BLaER1 treated with 17β-estradiol and CSF1 and Interleukin-3, amounts not matched to agents 10 nM and 100 nM (cell line): ENCODE measurements around the gene OTOP3.

ENCODE experiments used
- H3K27ac ChIP-seq, 11 experiments: shearing (Covaris generic); formaldehyde crosslinking; 2 replicates each; pipeline ENCODE4 v1.8.1; 2022
- H3K27me3 ChIP-seq, 11 experiments: shearing (Covaris generic); formaldehyde crosslinking; 2 replicates each; pipeline ENCODE4 v1.8.1; 2022
- H3K36me3 ChIP-seq, 11 experiments: shearing (Covaris generic); formaldehyde crosslinking; 2 replicates each; pipeline ENCODE4 v1.8.1; 2022
- H3K4me1 ChIP-seq, 10 experiments: shearing (Covaris generic); formaldehyde crosslinking; 2 replicates each; pipeline ENCODE4 v1.8.1; 2022
- H3K4me2 ChIP-seq, 11 experiments: shearing (Covaris generic); formaldehyde crosslinking; 2 replicates each; pipeline ENCODE4 v1.8.1; 2022
- H3K4me3 ChIP-seq, 10 experiments: shearing (Covaris generic); formaldehyde crosslinking; 2 replicates each; pipeline ENCODE4 v1.8.1; 2022
- H3K9ac ChIP-seq, 11 experiments: shearing (Covaris generic); formaldehyde crosslinking; 2 replicates each; pipeline ENCODE4 v1.8.1; 2022
- H3K9me3 ChIP-seq, 11 experiments: shearing (Covaris generic); formaldehyde crosslinking; replicated peaks in 1 of 11; 2 replicates each; pipeline ENCODE4 v1.8.1; 2022
- H4K20me1 ChIP-seq, 11 experiments: shearing (Covaris generic); formaldehyde crosslinking; 2 replicates each; pipeline ENCODE4 v1.8.1; 2022
- Cebpa-rat ChIP-seq, 11 experiments: shearing (Covaris generic); IDR thresholded peaks; 2 replicates each; pipeline ENCODE4 v1.8.1; 2022

The OTOP3 gene

GRCh38 chr17:74971842-74972106 lies 36.1 kb downstream of the OTOP3 start:
- Histone ChIP-seq H3K4me2 (peak overlapping the region; percentile 93 to 100 (median 98)), H3K9ac (peak overlapping the region in 4 of 11 experiments; percentile 37 to 72 (median 56); a peak in 7 of 22 replicates), H3K27ac (no peak overlapping the region), H3K4me3 (peak overlapping the region in 7 of 10 experiments; percentile 23 to 74 (median 60); a peak in 9 of 20 replicates), H4K20me1 (peaks cover 0 to 24% (median 5%) of the 10 kb centered on the region in 11 experiments; a peak in 9 of 22 replicates), H3K36me3 (no peaks in the 10 kb centered on the region), H3K4me1 (peaks cover 3 to 18% (median 15%) of the 10 kb centered on the region in 10 experiments; a peak in 18 of 20 replicates), H3K27me3 (peaks cover 32 to 47% (median 40%) of the 10 kb centered on the region in 11 experiments), H3K9me3 (no peaks in the 10 kb centered on the region)
- TF ChIP-seq Cebpa-rat (IDR thresholded peaks at IDR 0.05) = no peak

GRCh38 chr17:74972107-74972972 lies 36.6 kb downstream of the OTOP3 start, which contains the start of gene HID1:
HID1 (minus strand) TSS chr17:74972759; CDS start chr17:74972656, 103 bp downstream.
- Histone ChIP-seq H3K36me3 (no peaks in the 10 kb centered on the region), H3K9me3 (no peaks in the 10 kb centered on the region), H3K9ac (peak within 1 kb of the TSS; percentile 22 to 75 (median 62); a peak in 18 of 22 replicates), H3K27me3 (peaks cover 32 to 47% (median 40%) of the 10 kb centered on the region in 11 experiments), H3K4me1 (peaks cover 3 to 18% (median 15%) of the 10 kb centered on the region in 10 experiments; a peak in 18 of 20 replicates), H3K4me2 (peak within 1 kb of the TSS; percentile 93 to 100 (median 98)), H3K4me3 (peak within 1 kb of the TSS; percentile 56 to 74 (median 61)), H3K27ac (no peak within 1 kb of the TSS), H4K20me1 (peaks cover 0 to 24% (median 5%) of the 10 kb centered on the region in 11 experiments; a peak in 9 of 22 replicates)
- TF ChIP-seq Cebpa-rat (IDR thresholded peaks at IDR 0.05) = no peak

- peaks cover 0 to 24% (median 5%) of the 10 kb centered on the region in 11 experiments; a peak in 9 of 22 replicates for H4K20me1 ChIP-seq
- H3K4me2 ChIP-seq = peak overlapping the region; percentile 93 to 100 (median 98)
- peak overlapping the region; percentile 56 to 74 (median 61); a peak in 19 of 20 replicates for H3K4me3 ChIP-seq
- H3K4me1 ChIP-seq = peaks cover 3 to 18% (median 15%) of the 10 kb centered on the region in 10 experiments; a peak in 18 of 20 replicates
- H3K27me3 ChIP-seq = peaks cover 32 to 47% (median 40%) of the 10 kb centered on the region in 11 experiments
- H3K9me3 ChIP-seq = no peaks in the 10 kb centered on the region
- no peaks in the 10 kb centered on the region for H3K36me3 ChIP-seq
- H3K27ac ChIP-seq = no peak overlapping the region
- 0 out of 22 replicates have a peak overlapping the region, but pooled peaks of 1 of the 11 experiments have one; percentile 72 for H3K9ac ChIP-seq
- TF ChIP-seq Cebpa-rat (IDR thresholded peaks at IDR 0.05) = no peak
These were observed 37.3 kb downstream of the OTOP3 start for GRCh38 chr17:74972973-74973328.

GRCh38 chr17:74975943-74976342 lies 40.2 kb downstream of the OTOP3 start:
- Histone ChIP-seq H3K4me2 (no peak overlapping the region), H3K27me3 (peaks cover 32 to 40% (median 36%) of the 10 kb centered on the region in 11 experiments), H4K20me1 (peaks cover 0 to 20% (median 5%) of the 10 kb centered on the region in 11 experiments; a peak in 9 of 22 replicates), H3K27ac (no peak overlapping the region), H3K4me1 (peaks cover 6 to 18% (median 15%) of the 10 kb centered on the region in 10 experiments; a peak in 18 of 20 replicates), H3K36me3 (no peaks in the 10 kb centered on the region), H3K9ac (no peak overlapping the region), H3K4me3 (no peak overlapping the region), H3K9me3 (no peaks in the 10 kb centered on the region)
- TF ChIP-seq Cebpa-rat (IDR thresholded peaks at IDR 0.05) = no peak

- peaks cover 10 to 22% (median 20%) of the 10 kb centered on the region in 10 experiments for H3K4me1 ChIP-seq
These were observed 42.1 kb downstream of the OTOP3 start for GRCh38 chr17:74977802-74978201.

GRCh38 chr17:74978240-74978639 lies 42.5 kb downstream of the OTOP3 start:
- Histone ChIP-seq H3K27ac (no peak overlapping the region), H3K36me3 (no peaks in the 10 kb centered on the region)
- no peak for TF ChIP-seq Cebpa-rat (IDR thresholded peaks at IDR 0.05)

More at GRCh38 chr17:74977802-74978201, 42.1 kb downstream of the OTOP3 start:
- no peak for TF ChIP-seq Cebpa-rat (IDR thresholded peaks at IDR 0.05)
- Histone ChIP-seq H3K9me3 (no peaks in the 10 kb centered on the region), H4K20me1 (peaks cover 0 to 13% (median 4%) of the 10 kb centered on the region in 11 experiments; a peak in 5 of 22 replicates), H3K27ac (no peak overlapping the region), H3K9ac (no peak overlapping the region), H3K36me3 (no peaks in the 10 kb centered on the region), H3K4me3 (no peak overlapping the region), H3K4me2 (no peak overlapping the region), H3K27me3 (peaks cover 28 to 40% (median 36%) of the 10 kb centered on the region in 11 experiments)

GRCh38 chr17:74979408-74980146 lies 43.9 kb downstream of the OTOP3 start:
- no peak overlapping the region for H3K9ac ChIP-seq
- H3K27ac ChIP-seq = no peak overlapping the region
- no peak overlapping the region for H3K4me3 ChIP-seq
- H4K20me1 ChIP-seq = 0 out of 22 replicates have a peak, but pooled peaks cover 0 to 5% (median 0%) of the 10 kb centered on the region in 11 experiments
- no peak overlapping the region for H3K4me2 ChIP-seq
- no peaks in the 10 kb centered on the region for H3K36me3 ChIP-seq
- peaks cover 10 to 17% (median 16%) of the 10 kb centered on the region in 10 experiments for H3K4me1 ChIP-seq
- no peaks in the 10 kb centered on the region for H3K9me3 ChIP-seq
- H3K27me3 ChIP-seq = peaks cover 12 to 36% (median 27%) of the 10 kb centered on the region in 11 experiments
- no peak for TF ChIP-seq Cebpa-rat (IDR thresholded peaks at IDR 0.05)

More at GRCh38 chr17:74978240-74978639, 42.5 kb downstream of the OTOP3 start:
- Histone ChIP-seq H3K4me2 (0 out of 22 replicates have a peak overlapping the region, but pooled peaks of 1 of the 11 experiments have one; percentile 5), H3K4me1 (peaks cover 10 to 18% (median 16%) of the 10 kb centered on the region in 10 experiments), H3K4me3 (no peak overlapping the region), H3K27me3 (peaks cover 24 to 40% (median 35%) of the 10 kb centered on the region in 11 experiments), H4K20me1 (peaks cover 0 to 8% (median under 1%) of the 10 kb centered on the region in 11 experiments; a peak in 4 of 22 replicates), H3K9ac (no peak overlapping the region), H3K9me3 (no peaks in the 10 kb centered on the region)

- peak overlapping the region; percentile 30 to 77 (median 61); a peak in 20 of 22 replicates for H3K9ac ChIP-seq
- no peaks in the 10 kb centered on the region for H3K9me3 ChIP-seq
- H3K27me3 ChIP-seq = peaks cover 12 to 41% (median 27%) of the 10 kb centered on the region in 11 experiments
- H4K20me1 ChIP-seq = 0 out of 22 replicates have a peak, but pooled peaks cover 0 to 5% (median 0%) of the 10 kb centered on the region in 11 experiments
- no peaks in the 10 kb centered on the region for H3K36me3 ChIP-seq
- H3K4me2 ChIP-seq = peak overlapping the region; percentile 83 to 99 (median 96)
- H3K4me3 ChIP-seq = peak overlapping the region; percentile 52 to 72 (median 61)
- no peak for TF ChIP-seq Cebpa-rat (IDR thresholded peaks at IDR 0.05)
- peak overlapping the region in 1 of 11 experiments; percentile 34; a peak in 1 of 22 replicates for H3K27ac ChIP-seq
- H3K4me1 ChIP-seq = peaks cover 10 to 20% (median 16%) of the 10 kb centered on the region in 10 experiments
These were observed 45.8 kb downstream of the OTOP3 start for GRCh38 chr17:74981318-74981978.
